IPS-15b (cell line): ENCODE measurements around the gene GAPT.

ENCODE experiments used
- H3K27me3 ChIP-seq: one replicate; pipeline ENCODE4 v1.6.1; 2013; ENCODE audit warnings: low read length; ENCODE audit not compliant: control insufficient read depth, insufficient read depth
- H3K36me3 ChIP-seq: one replicate; pipeline ENCODE4 v1.6.1; 2013; ENCODE audit warnings: low read length; ENCODE audit not compliant: control insufficient read depth, insufficient read depth
- H3K4me1 ChIP-seq: one replicate; pipeline ENCODE4 v1.6.1; 2013; ENCODE audit warnings: mild to moderate bottlenecking, low read length; ENCODE audit not compliant: control insufficient read depth, insufficient read depth
- H3K4me3 ChIP-seq: one replicate; pipeline ENCODE4 v1.5.1; 2013; ENCODE audit warnings: low read depth, low read length
- H3K9ac ChIP-seq: one replicate; pipeline ENCODE4 v1.6.1; 2013; ENCODE audit warnings: low read depth, mild to moderate bottlenecking, low read length
- H3K9me3 ChIP-seq: one replicate; pipeline ENCODE4 v1.6.1; 2013; ENCODE audit warnings: mild to moderate bottlenecking, low read length; ENCODE audit not compliant: control insufficient read depth, insufficient read depth

Gene GAPT

GRCh38 chr5:58491216-58491892 is at the start of gene GAPT:
Gene GAPT, plus strand, starts transcription at chr5:58491435. Its CDS starts 3,102 bp downstream, at chr5:58494537.
- H3K9me3 ChIP-seq: no peaks in the 10 kb centered on the region
- H3K36me3 ChIP-seq: no peaks in the 10 kb centered on the region
- no peak within 1 kb of the TSS for H3K9ac ChIP-seq
- no peaks in the 10 kb centered on the region for H3K4me1 ChIP-seq
- H3K27me3 ChIP-seq: no peaks in the 10 kb centered on the region
- no peak within 1 kb of the TSS for H3K4me3 ChIP-seq

GRCh38 chr5:58444805-58445204 is 46.4 kb upstream of the GAPT start:
- no peak overlapping the region for H3K9ac ChIP-seq
- no peak overlapping the region for H3K4me3 ChIP-seq
- H3K36me3 ChIP-seq: no peaks in the 10 kb centered on the region
- no peaks in the 10 kb centered on the region for H3K27me3 ChIP-seq
- no peaks in the 10 kb centered on the region for H3K4me1 ChIP-seq
- H3K9me3 ChIP-seq: no peaks in the 10 kb centered on the region

GRCh38 chr5:58446024-58446423 is 45.2 kb upstream of the GAPT start:
- Histone ChIP-seq H3K36me3 (no peaks in the 10 kb centered on the region), H3K4me3 (no peak overlapping the region), H3K9me3 (no peaks in the 10 kb centered on the region), H3K27me3 (no peaks in the 10 kb centered on the region), H3K9ac (no peak overlapping the region), H3K4me1 (no peaks in the 10 kb centered on the region)

GRCh38 chr5:58447226-58447625 is 44.0 kb upstream of the GAPT start:
- no peaks in the 10 kb centered on the region for H3K9me3 ChIP-seq
- H3K4me1 ChIP-seq: no peaks in the 10 kb centered on the region
- no peaks in the 10 kb centered on the region for H3K36me3 ChIP-seq
- no peak overlapping the region for H3K4me3 ChIP-seq
- no peaks in the 10 kb centered on the region for H3K27me3 ChIP-seq
- no peak overlapping the region for H3K9ac ChIP-seq

GRCh38 chr5:58450018-58450417 is 41.2 kb upstream of the GAPT start:
- no peak overlapping the region for H3K4me3 ChIP-seq
- H3K9me3 ChIP-seq: no peaks in the 10 kb centered on the region
- no peaks in the 10 kb centered on the region for H3K4me1 ChIP-seq
- H3K9ac ChIP-seq: no peak overlapping the region
- no peaks in the 10 kb centered on the region for H3K36me3 ChIP-seq
- H3K27me3 ChIP-seq: no peaks in the 10 kb centered on the region

GRCh38 chr5:58450811-58451629 is 40.2 kb upstream of the GAPT start:
- no peak overlapping the region for H3K4me3 ChIP-seq
- H3K4me1 ChIP-seq: no peaks in the 10 kb centered on the region
- H3K36me3 ChIP-seq: peaks cover 6% of the 10 kb centered on the region
- no peak overlapping the region for H3K9ac ChIP-seq
- H3K9me3 ChIP-seq: no peaks in the 10 kb centered on the region
- H3K27me3 ChIP-seq: no peaks in the 10 kb centered on the region

- H3K36me3 ChIP-seq: peaks cover 6% of the 10 kb centered on the region
- no peaks in the 10 kb centered on the region for H3K9me3 ChIP-seq
- no peak overlapping the region for H3K9ac ChIP-seq
- H3K27me3 ChIP-seq: no peaks in the 10 kb centered on the region
- no peak overlapping the region for H3K4me3 ChIP-seq
- no peaks in the 10 kb centered on the region for H3K4me1 ChIP-seq
Observed at GRCh38 chr5:58451732-58452565, 39.3 kb upstream of the GAPT start.

- Histone ChIP-seq H3K9ac (no peak overlapping the region), H3K4me3 (no peak overlapping the region), H3K27me3 (no peaks in the 10 kb centered on the region), H3K9me3 (no peaks in the 10 kb centered on the region), H3K36me3 (peaks cover 6% of the 10 kb centered on the region), H3K4me1 (no peaks in the 10 kb centered on the region)
Observed at GRCh38 chr5:58452566-58453258, 38.5 kb upstream of the GAPT start.

- peaks cover 6% of the 10 kb centered on the region for H3K36me3 ChIP-seq
- H3K4me3 ChIP-seq: no peak overlapping the region
- peaks cover 1% of the 10 kb centered on the region for H3K27me3 ChIP-seq
- H3K4me1 ChIP-seq: peaks cover under 1% of the 10 kb centered on the region
- H3K9me3 ChIP-seq: no peaks in the 10 kb centered on the region
- H3K9ac ChIP-seq: no peak overlapping the region
Observed at GRCh38 chr5:58453306-58453705, 37.9 kb upstream of the GAPT start.

GRCh38 chr5:58454025-58454424 is 37.2 kb upstream of the GAPT start:
- H3K4me3 ChIP-seq: no peak overlapping the region
- H3K9ac ChIP-seq: no peak overlapping the region

GRCh38 chr5:58455066-58455465 is 36.2 kb upstream of the GAPT start:
- no peak overlapping the region for H3K4me3 ChIP-seq
- H3K4me1 ChIP-seq: peaks cover 2% of the 10 kb centered on the region
- no peak overlapping the region for H3K9ac ChIP-seq
- H3K36me3 ChIP-seq: peaks cover 6% of the 10 kb centered on the region
- no peaks in the 10 kb centered on the region for H3K9me3 ChIP-seq
- H3K27me3 ChIP-seq: peaks cover 10% of the 10 kb centered on the region

More at GRCh38 chr5:58454025-58454424, 37.2 kb upstream of the GAPT start:
- peaks cover 8% of the 10 kb centered on the region for H3K27me3 ChIP-seq
- H3K4me1 ChIP-seq: peaks cover 2% of the 10 kb centered on the region
- no peaks in the 10 kb centered on the region for H3K9me3 ChIP-seq
- H3K36me3 ChIP-seq: peaks cover 6% of the 10 kb centered on the region
